ENCODE data around the gene ACVR1C. TPM values are rescaled to one million over a fixed set of nuclear protein-coding genes. Genes with fewer than 3 reads are reported as not detected.

ACVR1C gene
- total RNA-seq, 1 donor from 2014 or later, result 0.23 TPM

DNA sequence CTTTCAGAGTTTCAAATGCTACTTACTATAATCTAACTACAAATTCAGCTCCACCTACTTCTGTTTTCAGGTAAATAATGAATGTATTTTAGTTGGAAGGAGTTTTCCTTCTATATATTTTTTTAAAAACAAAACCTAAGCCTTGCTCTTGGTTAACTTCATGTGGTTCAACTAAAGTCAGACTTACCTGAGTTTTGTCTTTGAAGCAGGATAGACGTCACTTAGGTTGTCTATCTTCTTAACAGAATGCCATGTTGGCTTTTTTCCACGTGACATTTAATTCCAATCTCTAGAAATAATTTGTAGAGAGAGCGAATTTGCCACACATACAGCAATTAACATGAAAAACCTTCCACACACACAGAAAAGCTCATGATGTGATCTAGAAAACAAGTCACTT is 140.9 kb downstream of the ACVR1C start:
- TF ChIP-seq, protein P1, sequence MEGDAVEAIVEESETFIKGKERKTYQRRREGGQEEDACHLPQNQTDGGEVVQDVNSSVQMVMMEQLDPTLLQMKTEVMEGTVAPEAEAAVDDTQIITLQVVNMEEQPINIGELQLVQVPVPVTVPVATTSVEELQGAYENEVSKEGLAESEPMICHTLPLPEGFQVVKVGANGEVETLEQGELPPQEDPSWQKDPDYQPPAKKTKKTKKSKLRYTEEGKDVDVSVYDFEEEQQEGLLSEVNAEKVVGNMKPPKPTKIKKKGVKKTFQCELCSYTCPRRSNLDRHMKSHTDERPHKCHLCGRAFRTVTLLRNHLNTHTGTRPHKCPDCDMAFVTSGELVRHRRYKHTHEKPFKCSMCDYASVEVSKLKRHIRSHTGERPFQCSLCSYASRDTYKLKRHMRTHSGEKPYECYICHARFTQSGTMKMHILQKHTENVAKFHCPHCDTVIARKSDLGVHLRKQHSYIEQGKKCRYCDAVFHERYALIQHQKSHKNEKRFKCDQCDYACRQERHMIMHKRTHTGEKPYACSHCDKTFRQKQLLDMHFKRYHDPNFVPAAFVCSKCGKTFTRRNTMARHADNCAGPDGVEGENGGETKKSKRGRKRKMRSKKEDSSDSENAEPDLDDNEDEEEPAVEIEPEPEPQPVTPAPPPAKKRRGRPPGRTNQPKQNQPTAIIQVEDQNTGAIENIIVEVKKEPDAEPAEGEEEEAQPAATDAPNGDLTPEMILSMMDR (conservative IDR thresholded peaks at IDR 0.05; ENCODE audit: low read depth, low read length), result no peak
- no peak for DNase-seq (ENCODE audit: low read depth)
- H3K4me3 ChIP-seq (ENCODE audit: low read depth, low read length), result no peak overlapping the region

DNA sequence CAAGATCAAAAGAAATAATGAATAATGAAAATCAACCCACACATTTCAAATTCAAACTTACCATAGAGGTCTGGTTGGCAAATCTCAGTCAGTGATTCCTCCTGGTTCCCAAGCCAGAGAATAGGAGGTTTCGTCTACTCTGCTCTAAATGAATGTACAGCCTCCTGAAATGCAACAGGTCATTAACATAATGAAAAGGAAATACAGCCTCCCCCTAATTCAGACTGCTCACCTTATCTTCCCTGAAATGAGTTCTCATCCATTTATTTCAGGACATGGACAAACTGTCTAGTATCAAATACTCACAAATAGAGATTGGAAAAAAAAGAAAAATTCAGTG is 141.4 kb downstream of the ACVR1C start:
- H3K4me3 ChIP-seq (ENCODE audit: low read depth, low read length), result no peak overlapping the region
- no peak for DNase-seq (ENCODE audit: low read depth)
- TF ChIP-seq, protein P1 (conservative IDR thresholded peaks at IDR 0.05; ENCODE audit: low read depth, low read length), result no peak

DNA sequence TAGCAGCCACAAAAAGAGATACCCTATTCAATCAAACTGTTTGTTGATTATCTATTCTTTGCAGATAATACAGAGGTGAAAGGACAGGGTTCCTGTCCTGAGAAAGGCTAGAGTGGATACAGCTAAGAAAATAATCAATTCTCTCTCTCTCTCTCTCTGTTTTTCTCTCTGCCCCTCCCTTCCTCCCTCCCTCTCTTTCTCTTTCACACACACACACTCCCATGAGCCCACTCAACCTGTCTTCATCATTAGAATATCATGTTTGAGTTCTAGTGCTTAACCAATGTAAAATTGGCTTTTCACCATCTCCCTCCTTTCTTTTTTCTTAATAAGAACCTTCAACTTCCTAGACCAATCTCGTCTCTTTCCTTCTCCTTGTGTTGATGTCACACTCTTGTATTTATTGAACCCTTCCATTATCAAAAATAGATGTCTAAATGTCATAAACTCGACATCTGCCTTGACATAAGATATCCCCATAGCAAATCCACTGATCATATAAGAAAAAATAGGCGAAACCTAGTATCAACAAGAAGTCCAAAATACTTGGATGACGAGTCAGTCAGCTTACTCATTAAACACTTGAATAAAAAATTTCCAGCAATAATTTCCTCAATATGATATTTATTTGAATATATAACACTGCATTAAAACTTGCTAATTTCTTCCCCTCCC is 141.9 kb downstream of the ACVR1C start:
- DNase-seq (ENCODE audit: low read depth), result no peak
- H3K4me3 ChIP-seq (ENCODE audit: low read depth, low read length), result no peak overlapping the region
- TF ChIP-seq, protein P1 (conservative IDR thresholded peaks at IDR 0.05; ENCODE audit: low read depth, low read length), result no peak

DNA sequence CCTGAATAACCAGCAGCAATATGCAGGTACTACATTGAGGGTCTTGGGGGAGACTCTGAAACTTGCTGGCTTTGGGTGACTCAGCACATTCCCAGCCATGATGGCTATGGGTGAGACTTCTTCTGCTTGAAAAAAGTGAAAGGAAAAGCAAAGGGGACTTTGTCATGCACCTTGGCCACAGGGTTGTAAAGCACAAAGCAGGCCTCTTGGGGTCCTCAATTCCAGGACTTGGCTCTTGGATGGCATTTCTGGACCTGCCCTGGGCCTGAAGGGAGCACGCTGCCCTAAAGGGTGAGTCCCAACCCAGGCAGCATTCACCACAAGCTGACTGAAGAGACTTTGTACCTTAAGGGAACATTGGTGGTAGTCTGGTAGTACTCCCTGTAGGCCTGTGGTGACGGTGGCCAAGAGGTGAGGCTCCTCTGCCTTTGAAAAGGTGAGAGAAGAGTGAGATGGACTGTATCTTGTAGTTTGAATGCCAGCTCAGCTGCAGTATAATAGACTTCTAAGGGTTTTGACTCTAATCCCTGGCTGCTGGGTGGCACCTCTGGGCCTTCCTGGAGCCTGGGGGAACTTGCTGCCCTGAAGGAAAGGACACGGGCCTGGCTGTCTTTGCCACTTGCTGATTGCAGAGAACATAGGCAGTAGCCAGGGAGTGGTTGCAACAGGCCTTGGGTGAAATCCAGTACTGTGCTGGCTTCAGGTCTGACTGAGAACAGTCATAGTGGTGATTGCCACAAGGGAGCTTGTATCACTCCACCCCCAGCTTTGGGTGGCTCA is 148.3 kb downstream of the ACVR1C start:
- no peak overlapping the region for H3K4me3 ChIP-seq (ENCODE audit: low read depth, low read length)
- DNase-seq (ENCODE audit: low read depth), result no peak

DNA sequence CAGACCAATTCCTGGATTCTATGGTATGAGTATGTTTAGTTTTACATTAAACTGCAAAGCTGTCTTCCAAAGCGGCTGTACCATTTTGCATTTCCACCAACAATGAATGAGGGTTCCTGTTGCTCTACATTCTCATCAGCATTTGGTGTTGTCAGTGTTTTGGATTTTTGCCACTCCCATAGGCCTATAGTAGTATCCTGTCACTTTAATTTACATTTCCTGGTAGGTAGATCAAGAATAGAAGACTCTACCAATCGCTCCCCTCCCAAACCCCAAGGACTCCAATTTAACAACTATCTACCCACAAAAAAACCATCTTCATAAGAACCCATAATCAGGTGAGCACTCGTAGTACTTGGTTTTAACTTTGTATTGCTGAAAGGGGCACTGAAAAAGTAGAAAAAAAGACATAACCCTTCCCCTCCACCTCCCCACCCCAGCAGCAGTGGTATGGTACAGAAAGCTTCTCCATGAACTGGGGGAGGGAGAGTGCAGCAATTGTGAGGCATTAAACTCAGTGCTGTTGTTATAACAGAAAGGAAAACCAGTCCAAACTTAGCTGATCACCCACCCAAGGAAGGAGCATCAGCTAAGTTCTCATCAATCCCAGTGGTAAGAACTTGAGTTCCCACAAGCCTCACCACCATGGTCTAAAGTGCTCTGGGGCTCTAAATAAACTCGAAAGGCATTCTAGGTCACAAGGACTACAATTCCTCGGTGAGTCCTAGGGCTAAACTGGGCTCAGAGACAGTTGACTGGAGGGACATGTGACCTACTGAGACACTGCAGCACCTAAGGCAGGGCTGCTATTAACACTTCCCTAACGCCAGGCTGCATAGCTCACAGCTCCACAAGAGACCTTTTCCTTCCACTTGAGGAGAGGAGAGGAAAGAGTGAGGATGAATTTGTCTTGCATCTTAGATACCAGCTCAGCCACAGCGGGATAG is 149.3 kb downstream of the ACVR1C start:
- H3K4me3 ChIP-seq (ENCODE audit: low read depth, low read length), result no peak overlapping the region
- no peak for DNase-seq (ENCODE audit: low read depth)
- TF ChIP-seq, protein P1 (conservative IDR thresholded peaks at IDR 0.05; ENCODE audit: low read depth, low read length), result no peak

More for the DNA sequence above, 148.3 kb downstream of the ACVR1C start:
- TF ChIP-seq, protein P1 (conservative IDR thresholded peaks at IDR 0.05; ENCODE audit: low read depth, low read length), result no peak

DNA sequence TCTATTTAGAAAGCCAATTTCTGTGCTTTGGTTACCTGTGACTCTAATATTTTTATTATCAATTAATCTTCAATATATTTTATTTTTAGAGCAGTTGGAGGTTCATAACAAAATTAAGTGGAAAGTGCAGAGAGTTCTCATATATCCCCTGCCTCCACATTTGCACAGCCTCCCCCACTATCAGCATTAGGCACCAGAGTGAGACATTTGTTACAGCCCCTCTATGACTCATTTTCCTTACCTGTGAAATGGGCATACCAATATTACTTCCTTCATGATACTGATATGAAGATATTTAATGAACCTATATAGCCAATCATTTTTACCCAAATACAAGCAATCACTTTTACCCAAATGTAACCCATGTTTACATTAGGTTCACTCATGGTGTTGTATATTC is 150.7 kb downstream of the ACVR1C start:
- TF ChIP-seq, protein P1 (conservative IDR thresholded peaks at IDR 0.05; ENCODE audit: low read depth, low read length), result no peak
- DNase-seq (ENCODE audit: low read depth), result no peak
- H3K4me3 ChIP-seq (ENCODE audit: low read depth, low read length), result no peak overlapping the region
